NCI-H2196 treated with DMSO at 0.1 percent for 48 hours (cell line): Measurements from ENCODE around the gene RAB5A.
"Not testable (repeated sequence)": the region's sequence is repeated elsewhere in the genome, so short reads cannot be mapped to it uniquely, and the experiment has no call there.

ENCODE experiments used
- DNase-seq: peaks from one replicate; lab custom pipeline; 2025; ENCODE audit not compliant: unreplicated experiment; lab: John Stamatoyannopoulos, UW

Gene RAB5A

DNA sequence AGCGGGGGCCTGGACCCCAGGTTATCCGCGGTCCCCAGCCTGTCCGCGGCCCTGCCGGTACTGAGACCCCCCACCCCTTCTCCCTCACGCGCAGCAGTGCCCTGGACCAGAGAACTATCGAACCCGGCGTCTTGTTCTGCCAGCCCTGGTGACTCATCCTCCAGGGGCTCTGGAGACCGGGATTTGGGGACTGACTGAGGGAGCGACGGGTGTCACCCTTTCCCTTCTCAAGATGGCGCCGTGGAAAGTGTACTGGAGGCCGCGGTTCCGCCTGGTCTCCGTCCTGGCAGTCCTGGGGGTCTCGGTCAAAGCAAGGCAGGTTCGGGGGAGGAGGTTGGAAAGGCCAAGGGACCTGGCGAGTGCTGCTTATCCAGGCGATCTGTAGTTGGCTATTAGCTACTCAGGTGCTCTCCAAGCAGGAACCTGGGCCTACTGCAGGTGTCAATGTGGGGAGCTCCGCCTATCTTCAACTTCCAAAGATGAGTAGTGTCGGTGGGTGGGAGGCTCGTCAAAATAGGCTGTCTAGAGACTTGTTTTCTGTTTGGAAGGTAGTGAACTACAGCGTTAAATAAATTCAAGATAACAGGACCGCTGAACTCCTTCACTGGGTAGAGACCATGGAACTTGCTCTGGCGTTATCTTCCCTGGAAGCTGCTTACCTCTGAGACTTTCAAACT lies 790 bp downstream of the RAB5A start:
- no peak for DNase-seq

DNA sequence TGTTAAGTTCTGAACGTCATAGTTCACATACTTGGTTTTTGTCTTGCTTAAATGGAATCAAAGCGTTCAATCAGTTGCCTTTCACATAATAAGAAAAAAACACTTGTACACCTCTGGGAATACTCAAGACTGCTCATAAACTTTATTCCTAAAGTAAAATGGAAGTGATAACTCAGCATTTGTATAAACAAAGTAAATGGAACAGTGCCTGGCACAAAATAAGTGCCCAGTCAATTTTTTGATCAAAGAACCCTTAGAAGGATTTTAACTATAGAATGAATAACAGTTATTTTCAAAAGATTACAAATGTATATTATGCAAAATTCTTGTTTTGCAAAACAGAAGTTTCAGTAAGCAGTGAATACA lies 1.3 kb downstream of the RAB5A start:
- no peak for DNase-seq

DNA sequence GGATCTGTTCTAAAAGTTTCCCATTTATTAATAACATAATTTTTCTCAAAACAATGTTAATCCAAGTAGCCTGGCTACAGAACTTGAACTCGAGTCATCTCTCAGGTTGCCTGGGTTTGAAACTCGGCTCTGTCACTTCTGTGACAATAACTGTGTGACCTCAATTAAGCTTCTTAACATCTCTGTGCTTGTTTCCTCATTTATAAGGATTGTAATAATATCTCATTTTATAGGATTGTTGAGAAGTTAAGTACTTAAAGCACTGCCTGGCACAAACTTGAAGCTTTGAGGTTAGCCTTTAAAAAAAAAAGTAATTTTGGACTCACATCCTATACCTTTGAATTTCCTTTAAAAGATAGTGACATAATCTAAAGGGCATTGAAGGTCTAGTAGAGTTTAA lies 3.4 kb downstream of the RAB5A start:
- no peak for DNase-seq

DNA sequence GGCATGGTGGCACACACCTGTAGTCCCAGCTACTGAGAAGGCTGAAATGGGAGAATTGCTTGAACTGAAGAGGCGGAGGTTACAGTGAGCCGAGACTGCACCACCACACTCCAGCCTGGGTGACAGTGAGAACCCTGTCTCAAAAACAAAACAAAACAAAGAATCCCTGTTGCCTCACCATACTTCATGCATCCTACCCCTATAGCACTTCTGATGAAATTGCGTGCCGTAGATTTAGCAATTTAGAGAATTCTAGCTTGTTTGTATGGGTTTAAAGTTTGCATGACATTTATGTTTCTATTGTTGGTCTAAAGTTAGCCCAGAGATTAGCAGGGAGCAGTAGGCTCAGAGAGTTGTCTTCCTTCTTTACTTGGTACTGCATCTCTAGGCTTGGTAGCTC lies 7.8 kb downstream of the RAB5A start:
- DNase-seq: no peak

DNA sequence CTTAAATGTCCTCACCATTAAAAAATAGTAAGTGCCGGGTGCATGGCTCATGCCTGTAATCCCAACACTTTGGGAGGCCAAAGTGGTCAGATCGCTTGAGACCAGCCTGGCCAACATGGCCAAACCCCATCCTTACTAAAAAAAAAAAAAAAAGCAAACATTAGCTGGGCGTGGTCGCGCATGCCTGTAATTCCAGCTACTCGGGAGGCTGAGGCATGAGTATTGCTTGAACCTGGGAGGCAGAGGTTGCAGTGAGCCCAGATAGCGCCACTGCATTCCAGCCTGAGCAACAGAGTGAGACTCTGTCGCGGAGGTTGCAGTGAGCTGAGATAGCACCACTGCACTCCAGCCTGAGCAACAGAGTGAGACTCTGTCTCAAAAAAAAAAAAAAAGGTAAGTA lies 10.5 kb downstream of the RAB5A start:
- not testable (repeated sequence) for DNase-seq

DNA sequence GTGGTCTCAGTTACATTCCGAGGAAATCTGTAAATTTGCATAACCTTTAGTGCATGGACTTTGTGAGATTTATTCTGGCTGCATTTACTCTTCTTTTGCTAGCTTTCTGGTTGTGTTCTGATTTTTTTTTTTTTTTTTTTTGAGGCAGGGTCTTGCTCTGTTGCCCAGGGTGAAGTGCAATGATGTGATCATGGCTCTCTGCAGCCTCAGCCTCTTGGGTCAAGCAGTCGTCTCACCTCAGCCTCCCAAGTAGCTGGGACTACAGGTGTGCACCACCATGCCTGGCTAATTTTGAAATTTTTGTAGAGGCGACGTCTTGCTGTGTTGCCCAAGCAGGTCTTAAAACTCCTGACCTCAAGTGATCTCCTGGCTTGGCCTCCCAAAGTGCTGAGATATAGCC lies 12.6 kb downstream of the RAB5A start:
- no peak for DNase-seq

DNA sequence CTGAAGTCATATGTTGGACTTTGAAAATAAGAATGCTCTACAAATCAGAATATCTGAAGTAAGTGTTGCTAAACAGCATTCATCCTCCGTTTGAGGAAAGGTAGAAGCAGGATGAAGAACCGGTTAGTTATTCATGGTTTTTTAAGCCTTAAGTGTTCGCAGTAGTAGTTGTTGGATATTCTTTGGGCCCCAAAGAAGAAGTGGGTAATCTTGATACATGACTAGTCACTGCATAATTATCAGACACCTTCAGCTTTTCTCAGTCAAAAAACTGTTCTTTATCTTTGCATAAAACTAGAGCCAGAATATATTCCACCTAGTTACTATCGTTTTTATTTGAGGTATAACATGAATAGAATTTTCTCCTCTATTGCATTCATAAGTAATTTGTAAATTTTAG lies 13.8 kb downstream of the RAB5A start:
- no peak for DNase-seq

DNA sequence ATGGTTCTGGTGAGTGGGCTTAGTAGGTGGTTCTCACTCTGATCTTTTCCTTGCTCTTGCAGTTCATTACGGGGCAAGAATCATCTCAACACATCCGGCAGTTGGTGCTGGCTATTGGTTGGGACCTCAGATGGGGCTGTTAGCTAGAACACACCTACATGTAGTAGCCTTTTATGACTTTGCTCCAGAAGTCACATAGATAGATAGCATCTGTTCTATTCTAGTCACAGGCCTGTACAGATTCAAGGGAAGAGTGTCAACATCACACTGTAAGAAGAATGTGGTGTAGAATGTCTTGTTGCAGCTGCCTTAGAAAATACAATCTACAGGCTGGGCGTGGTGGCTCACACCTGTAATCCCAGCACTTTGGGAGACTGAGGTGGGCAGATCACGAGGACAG lies 15.1 kb downstream of the RAB5A start:
- no peak for DNase-seq

DNA sequence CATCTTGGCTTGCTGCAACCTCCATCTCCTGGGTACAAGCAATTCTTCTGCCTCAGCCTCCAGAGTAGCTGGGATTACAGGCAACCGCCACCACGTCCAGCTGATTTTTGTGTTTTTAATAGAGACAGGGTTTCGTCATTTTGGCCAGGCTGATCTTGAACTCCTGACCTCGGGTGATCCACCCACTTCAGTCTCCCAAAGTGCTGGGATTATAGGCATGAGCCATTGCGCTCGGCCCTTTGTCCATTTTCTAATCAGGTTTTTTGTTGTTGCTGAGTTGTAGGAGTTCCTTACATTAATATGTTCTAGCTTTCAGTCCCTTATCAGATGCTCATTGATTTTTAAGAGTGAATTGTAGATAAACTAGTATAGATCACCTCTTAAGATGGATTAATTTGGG lies 20.3 kb downstream of the RAB5A start:
- no peak for DNase-seq

DNA sequence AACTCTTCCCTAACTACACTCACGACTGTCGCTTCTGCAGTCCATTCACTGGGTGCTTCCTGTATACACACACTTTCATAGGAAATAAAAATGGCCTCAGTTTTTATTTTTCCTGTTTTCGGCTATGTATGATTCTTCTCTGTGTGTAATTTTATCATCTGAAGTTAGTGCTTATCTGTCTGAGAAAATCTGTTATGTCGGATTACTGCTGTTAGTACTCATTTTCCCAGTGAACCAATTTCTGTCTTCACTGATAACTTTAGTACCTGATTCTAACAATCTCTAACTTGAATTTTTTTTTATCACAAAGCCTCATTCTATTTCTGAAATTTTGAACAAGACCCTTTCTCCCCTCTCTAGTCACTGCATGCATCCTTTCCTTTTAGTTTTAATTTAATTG lies 20.9 kb downstream of the RAB5A start:
- DNase-seq: no peak

DNA sequence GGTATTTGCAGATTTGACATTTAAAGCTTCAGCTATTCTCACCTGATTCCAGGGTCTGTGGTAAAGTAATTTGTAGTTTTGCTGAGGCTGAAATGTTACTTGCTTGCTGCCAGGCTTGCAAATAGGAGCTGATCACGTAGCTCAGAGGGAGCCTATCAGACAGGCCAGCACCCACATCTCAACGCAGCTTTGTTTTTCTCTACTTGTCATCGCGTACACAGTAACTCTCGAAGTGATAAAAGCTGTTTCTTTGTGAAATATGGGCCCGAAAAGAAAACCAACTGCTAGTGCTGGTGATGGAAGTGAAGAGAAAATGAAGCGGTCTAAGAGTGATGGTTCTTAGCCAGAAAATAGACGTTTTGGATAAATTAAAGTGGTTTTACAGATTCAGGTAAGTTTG lies 23.4 kb downstream of the RAB5A start:
- no peak for DNase-seq

DNA sequence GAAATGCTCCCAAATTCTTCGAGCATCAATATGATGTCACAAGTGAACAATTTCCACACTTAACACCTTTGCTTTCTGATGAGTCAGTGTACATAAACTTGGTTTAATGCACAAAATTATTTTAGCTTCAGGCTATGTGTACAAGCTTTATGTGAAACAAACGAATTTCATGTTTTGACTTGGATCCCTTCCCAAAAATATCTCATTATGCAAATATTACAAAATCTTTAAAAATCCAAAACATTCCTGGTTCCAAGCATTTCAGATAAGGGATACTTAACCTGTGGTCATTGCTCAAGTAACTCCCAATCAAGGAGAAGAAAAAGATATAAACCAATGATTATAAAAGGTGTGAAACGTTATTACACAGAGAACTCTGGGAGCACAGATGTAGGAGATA lies 25.2 kb downstream of the RAB5A start:
- DNase-seq: no peak

DNA sequence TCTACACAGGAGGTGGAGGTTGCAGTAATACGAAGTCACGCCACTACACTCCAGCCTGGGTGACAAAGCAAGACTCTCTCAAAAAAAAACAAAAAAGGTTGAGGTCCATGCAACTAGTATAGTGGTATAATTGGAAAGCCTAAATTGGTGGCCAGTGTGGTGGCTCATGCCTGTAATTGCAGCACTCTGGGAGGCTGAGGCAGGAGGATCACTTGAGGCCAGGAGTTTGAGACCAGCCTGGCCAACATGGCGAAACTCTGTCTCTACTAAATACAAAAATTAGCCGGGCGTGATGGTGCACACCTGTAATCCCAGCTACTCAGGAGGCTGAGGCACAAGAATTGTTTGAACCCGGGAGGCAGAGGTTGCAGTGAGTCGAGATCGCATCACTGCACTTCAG lies 42.0 kb downstream of the RAB5A start:
- DNase-seq: not testable (repeated sequence)

DNA sequence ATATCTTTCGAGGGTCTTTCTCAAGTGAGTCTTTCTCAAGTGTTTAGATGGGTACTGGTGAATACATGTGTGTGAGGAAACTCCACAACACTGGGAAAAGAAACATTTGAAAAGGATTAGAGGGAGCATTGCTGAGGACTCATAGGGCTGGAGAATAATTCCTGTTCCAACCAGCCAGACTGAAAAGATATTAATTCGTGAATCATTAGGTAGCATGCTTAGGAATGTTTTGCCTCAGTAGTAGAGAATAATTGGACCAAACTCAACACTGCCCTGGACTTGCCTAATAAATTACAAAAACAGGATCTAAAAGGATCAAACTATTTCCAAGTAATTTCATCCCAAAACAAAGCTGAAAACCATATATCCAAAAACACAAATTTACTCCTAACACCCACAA lies 47.9 kb downstream of the RAB5A start:
- no peak for DNase-seq

DNA sequence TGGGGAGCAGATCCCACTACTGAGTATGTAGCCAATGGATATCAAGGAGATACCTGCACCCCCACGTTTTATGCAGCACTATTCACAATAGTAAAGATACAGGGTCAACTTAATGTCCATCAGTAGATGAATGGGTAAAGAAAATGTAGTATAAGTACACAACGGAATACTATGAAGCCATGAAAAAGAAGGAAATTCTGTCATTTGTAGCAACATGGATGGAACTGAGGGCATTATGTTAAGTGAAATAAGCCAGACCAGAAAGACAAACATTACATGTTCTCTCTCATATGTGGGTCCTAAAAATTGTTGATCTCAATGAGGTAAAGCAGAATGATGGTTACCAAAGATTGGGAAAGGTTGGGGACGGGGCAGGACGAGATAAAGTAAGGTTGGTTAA lies 50.6 kb downstream of the RAB5A start:
- no peak for DNase-seq

DNA sequence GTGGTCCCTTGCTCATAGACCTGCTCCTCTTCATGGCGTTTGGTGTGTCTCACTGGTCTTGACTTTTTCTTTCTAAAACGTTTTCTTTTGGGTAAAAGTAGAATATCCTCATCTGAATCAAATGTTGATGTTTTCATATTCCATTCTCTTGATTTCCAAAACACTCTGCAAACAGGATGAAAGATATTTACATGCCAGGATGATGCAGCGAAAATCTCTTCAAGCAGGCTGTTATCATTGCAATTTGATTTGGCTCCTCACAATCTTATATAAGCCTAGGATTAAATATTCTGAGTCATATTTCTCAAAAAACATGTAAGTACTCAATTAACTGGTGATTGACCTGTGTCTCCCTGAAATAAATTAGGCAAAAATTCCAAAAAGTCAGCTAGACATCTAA lies 55.0 kb downstream of the RAB5A start:
- DNase-seq: no peak

DNA sequence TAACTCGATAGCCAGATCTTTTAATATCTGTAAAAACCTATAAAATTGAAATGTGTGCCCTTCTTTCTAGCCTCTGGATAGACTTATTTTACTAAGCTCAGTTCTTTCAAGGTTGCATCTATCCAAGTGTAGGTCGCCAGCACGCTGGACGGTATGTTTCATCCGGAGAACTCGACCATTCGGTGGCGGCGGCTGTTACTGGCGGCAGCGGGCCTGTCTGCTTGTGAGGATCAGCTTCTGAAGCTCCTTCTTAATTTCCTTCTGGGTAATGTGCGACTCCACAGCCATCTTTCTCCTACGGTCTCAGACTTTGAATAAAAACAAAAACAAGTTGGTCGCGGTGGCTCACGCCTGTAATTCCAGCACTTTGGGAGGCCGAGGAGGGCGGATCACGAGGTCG lies 61.1 kb downstream of the RAB5A start:
- DNase-seq: no peak

DNA sequence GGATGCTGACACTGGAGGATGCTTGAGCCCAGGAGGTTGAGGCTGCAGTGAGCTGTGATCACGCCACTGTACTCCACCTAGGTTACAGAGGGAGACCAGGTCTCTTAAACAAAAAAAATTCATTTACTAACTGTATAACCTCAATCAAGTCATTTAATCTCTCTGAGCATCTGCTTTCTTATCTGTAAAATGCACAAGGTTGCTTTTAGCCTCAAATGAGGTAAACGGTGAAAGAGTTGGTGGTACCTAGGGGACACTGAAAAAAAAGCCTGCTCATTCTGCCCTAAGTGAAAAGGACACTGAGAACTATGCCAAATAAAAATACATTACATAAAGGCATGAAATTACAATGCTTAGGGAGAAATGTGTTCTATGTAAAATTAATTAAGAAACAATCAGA lies 61.7 kb downstream of the RAB5A start:
- no peak for DNase-seq

DNA sequence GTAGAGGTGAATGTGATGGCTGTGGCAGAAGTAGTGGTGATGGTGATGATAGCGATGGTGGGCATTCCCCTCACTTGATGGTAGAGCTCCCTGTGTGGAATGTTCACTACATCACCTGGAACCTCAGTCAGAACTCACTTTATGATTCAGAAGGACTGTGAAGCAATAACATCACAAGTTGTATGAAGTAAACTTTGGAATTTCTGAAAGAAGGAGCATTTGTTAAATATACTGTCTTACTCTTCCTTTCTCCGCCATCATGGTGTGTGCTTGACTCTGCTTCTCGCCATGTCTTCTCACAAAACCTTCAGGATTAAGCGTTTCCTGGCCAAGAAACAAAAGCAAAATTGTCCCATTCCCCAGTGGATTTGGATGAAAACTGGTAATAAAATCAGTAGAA lies 65.3 kb downstream of the RAB5A start, which contains the start of gene PP2D1:
TSS of gene PP2D1 (minus strand) at position 101 of the 400 bp plus-strand sequence. CDS start 192 bp downstream, outside the sequence.
- DNase-seq: no peak

DNA sequence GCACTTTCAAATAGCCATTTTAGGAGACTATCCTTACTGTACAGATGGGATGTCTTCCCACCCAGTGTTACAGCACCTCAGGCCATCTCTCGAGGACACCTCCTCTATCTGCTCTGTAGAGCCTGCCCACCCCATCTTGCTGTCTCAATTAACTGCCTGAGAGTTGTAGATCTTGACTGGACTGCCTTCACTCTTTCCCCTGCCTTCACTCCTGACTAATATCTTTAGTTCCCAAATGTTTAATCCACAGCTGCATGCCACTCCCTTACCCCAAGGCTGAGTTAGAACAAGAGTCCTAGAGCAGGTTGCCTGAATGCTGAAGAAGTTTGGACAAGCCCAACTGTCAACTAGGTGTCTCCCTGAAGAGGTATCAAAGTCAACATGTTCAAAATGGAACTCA lies 66.5 kb downstream of the RAB5A start:
- no peak for DNase-seq

DNA sequence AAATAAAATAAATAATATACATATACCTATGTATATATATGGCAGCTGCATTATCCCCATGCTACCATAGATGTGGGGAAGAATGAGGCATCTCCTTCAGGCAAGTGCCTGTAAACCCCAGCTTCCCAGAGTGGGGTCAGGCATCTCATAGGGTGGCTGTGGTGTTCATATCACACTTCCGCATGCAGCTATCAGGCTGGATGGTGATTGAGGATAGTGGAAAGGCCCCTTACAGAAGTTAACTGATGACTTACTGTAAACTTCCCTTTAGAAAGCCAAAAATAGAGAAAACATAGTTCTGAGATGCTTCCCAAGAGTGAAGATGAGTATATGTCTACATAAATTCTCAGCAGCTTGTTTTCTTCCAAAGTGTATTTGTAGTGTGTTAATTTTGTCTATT lies 68.6 kb downstream of the RAB5A start:
- no peak for DNase-seq

DNA sequence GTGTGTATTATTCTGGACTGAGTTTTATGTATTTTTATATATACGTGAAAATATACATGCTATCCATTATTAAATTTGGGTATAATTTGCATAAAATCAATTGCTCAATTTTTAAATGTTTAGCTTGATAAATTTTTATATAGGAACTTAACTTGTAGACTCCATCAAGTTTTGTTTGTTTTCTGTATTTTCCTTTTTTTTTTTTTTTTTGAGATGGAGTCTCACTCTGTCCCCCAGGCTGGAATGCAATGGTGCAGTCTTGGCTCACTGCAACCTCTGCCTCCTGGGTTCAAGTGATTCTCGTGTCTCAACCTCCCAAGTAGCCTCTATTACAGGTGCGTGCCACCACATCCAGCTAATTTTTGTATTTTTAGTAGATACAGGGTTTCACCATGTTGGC lies 69.2 kb downstream of the RAB5A start:
- not testable (repeated sequence) for DNase-seq

DNA sequence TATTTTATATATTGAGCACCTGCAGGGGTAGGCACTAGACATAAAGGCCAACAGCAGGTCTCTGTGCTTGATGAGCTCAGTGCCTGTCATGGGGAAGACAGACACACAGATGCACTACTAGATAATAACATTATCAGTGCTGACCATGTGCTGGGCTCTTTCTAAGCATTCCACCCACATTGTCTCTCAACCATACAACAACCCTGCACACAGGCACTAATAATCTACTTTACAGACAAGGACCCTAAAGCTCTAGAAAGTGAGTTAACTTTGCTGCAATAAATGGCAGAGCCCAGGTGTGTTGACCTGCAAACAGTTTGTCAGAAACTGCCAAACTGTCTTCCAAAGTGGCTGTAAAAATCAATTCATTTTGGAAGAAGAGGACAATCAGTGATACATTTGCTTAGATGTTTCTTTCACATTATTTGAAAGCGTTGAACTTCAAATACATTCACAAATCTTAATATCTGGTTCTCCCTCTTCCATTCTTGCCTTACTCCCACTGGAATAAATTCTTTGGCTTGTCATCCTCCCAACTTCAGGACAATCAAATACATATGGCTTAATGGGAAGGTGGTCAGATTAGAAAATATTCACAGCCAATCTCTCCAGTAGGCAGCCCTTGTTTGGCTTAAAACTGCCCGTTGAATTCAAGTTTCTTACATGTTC lies 76.2 kb downstream of the RAB5A start:
- DNase-seq: no peak
